ENCODE data around the gene CHST9.

CHST9 gene

GRCh38 chr18:26965206-26965605 is 219.9 kb downstream of the CHST9 start:
- H3K4me1 ChIP-seq (ENCODE audit: control insufficient read depth, insufficient read depth, low read length, poor library complexity, severe bottlenecking), result no peaks in the 10 kb centered on the region
- no peak overlapping the region for H3K27ac ChIP-seq (ENCODE audit: insufficient read depth, low read length, poor library complexity, severe bottlenecking)
- no peak overlapping the region for H3K4me3 ChIP-seq (ENCODE audit: insufficient read depth, low read depth, low read length, poor library complexity, severe bottlenecking)
- H3K27me3 ChIP-seq (replicated peaks; ENCODE audit: control insufficient read depth, insufficient read depth, low read length, poor library complexity, severe bottlenecking), result no peaks in the 10 kb centered on the region
- H3K36me3 ChIP-seq (ENCODE audit: control insufficient read depth, insufficient read depth, low read length), result no peaks in the 10 kb centered on the region
- no peaks in the 10 kb centered on the region for H3K9me3 ChIP-seq (ENCODE audit: control insufficient read depth, low read length)
- no peak for DNase-seq

- no peaks in the 10 kb centered on the region for H3K4me1 ChIP-seq (ENCODE audit: control insufficient read depth, insufficient read depth, low read length, poor library complexity, severe bottlenecking)
- no peak overlapping the region for H3K4me3 ChIP-seq (ENCODE audit: insufficient read depth, low read depth, low read length, poor library complexity, severe bottlenecking)
- no peaks in the 10 kb centered on the region for H3K36me3 ChIP-seq (ENCODE audit: control insufficient read depth, insufficient read depth, low read length)
- no peak for DNase-seq
- no peaks in the 10 kb centered on the region for H3K27me3 ChIP-seq (replicated peaks; ENCODE audit: control insufficient read depth, insufficient read depth, low read length, poor library complexity, severe bottlenecking)
- no peaks in the 10 kb centered on the region for H3K9me3 ChIP-seq (ENCODE audit: control insufficient read depth, low read length)
- H3K27ac ChIP-seq (ENCODE audit: insufficient read depth, low read length, poor library complexity, severe bottlenecking), result no peak overlapping the region
Observed at GRCh38 chr18:26963292-26963691, 221.8 kb downstream of the CHST9 start.

- Histone ChIP-seq H3K27ac (ENCODE audit: insufficient read depth, low read length, poor library complexity, severe bottlenecking) (no peak overlapping the region), H3K4me1 (ENCODE audit: control insufficient read depth, insufficient read depth, low read length, poor library complexity, severe bottlenecking) (no peaks in the 10 kb centered on the region), H3K4me3 (ENCODE audit: insufficient read depth, low read depth, low read length, poor library complexity, severe bottlenecking) (no peak overlapping the region), H3K36me3 (ENCODE audit: control insufficient read depth, insufficient read depth, low read length) (no peaks in the 10 kb centered on the region), H3K27me3 (replicated peaks; ENCODE audit: control insufficient read depth, insufficient read depth, low read length, poor library complexity, severe bottlenecking) (no peaks in the 10 kb centered on the region), H3K9me3 (ENCODE audit: control insufficient read depth, low read length) (no peaks in the 10 kb centered on the region)
- no peak for DNase-seq
Observed at GRCh38 chr18:26961839-26962238, 223.3 kb downstream of the CHST9 start.

GRCh38 chr18:26960911-26961310 is 224.2 kb downstream of the CHST9 start:
- no peaks in the 10 kb centered on the region for H3K4me1 ChIP-seq (ENCODE audit: control insufficient read depth, insufficient read depth, low read length, poor library complexity, severe bottlenecking)
- no peak for DNase-seq
- no peaks in the 10 kb centered on the region for H3K9me3 ChIP-seq (ENCODE audit: control insufficient read depth, low read length)
- no peak overlapping the region for H3K4me3 ChIP-seq (ENCODE audit: insufficient read depth, low read depth, low read length, poor library complexity, severe bottlenecking)
- no peak overlapping the region for H3K27ac ChIP-seq (ENCODE audit: insufficient read depth, low read length, poor library complexity, severe bottlenecking)
- H3K27me3 ChIP-seq (replicated peaks; ENCODE audit: control insufficient read depth, insufficient read depth, low read length, poor library complexity, severe bottlenecking), result no peaks in the 10 kb centered on the region
- no peaks in the 10 kb centered on the region for H3K36me3 ChIP-seq (ENCODE audit: control insufficient read depth, insufficient read depth, low read length)

- DNase-seq, result no peak
Observed at GRCh38 chr18:26956863-26957262, 228.2 kb downstream of the CHST9 start.

GRCh38 chr18:26948703-26949102 is 236.4 kb downstream of the CHST9 start:
- no peak for DNase-seq
- Histone ChIP-seq H3K27ac (ENCODE audit: insufficient read depth, low read length, poor library complexity, severe bottlenecking) (no peak overlapping the region), H3K9me3 (ENCODE audit: control insufficient read depth, low read length) (no peaks in the 10 kb centered on the region), H3K4me1 (ENCODE audit: control insufficient read depth, insufficient read depth, low read length, poor library complexity, severe bottlenecking) (no peaks in the 10 kb centered on the region), H3K4me3 (ENCODE audit: insufficient read depth, low read depth, low read length, poor library complexity, severe bottlenecking) (no peak overlapping the region), H3K27me3 (replicated peaks; ENCODE audit: control insufficient read depth, insufficient read depth, low read length, poor library complexity, severe bottlenecking) (no peaks in the 10 kb centered on the region), H3K36me3 (ENCODE audit: control insufficient read depth, insufficient read depth, low read length) (no peaks in the 10 kb centered on the region)

More at GRCh38 chr18:26956863-26957262, 228.2 kb downstream of the CHST9 start:
- no peak overlapping the region for H3K27ac ChIP-seq (ENCODE audit: insufficient read depth, low read length, poor library complexity, severe bottlenecking)
- no peaks in the 10 kb centered on the region for H3K9me3 ChIP-seq (ENCODE audit: control insufficient read depth, low read length)
- H3K27me3 ChIP-seq (replicated peaks; ENCODE audit: control insufficient read depth, insufficient read depth, low read length, poor library complexity, severe bottlenecking), result no peaks in the 10 kb centered on the region
- no peak overlapping the region for H3K4me3 ChIP-seq (ENCODE audit: insufficient read depth, low read depth, low read length, poor library complexity, severe bottlenecking)
- H3K4me1 ChIP-seq (ENCODE audit: control insufficient read depth, insufficient read depth, low read length, poor library complexity, severe bottlenecking), result no peaks in the 10 kb centered on the region
- H3K36me3 ChIP-seq (ENCODE audit: control insufficient read depth, insufficient read depth, low read length), result no peaks in the 10 kb centered on the region

- Histone ChIP-seq H3K4me3 (ENCODE audit: insufficient read depth, low read depth, low read length, poor library complexity, severe bottlenecking) (no peak overlapping the region), H3K27ac (ENCODE audit: insufficient read depth, low read length, poor library complexity, severe bottlenecking) (no peak overlapping the region), H3K36me3 (ENCODE audit: control insufficient read depth, insufficient read depth, low read length) (no peaks in the 10 kb centered on the region), H3K27me3 (replicated peaks; ENCODE audit: control insufficient read depth, insufficient read depth, low read length, poor library complexity, severe bottlenecking) (no peaks in the 10 kb centered on the region), H3K4me1 (ENCODE audit: control insufficient read depth, insufficient read depth, low read length, poor library complexity, severe bottlenecking) (no peaks in the 10 kb centered on the region), H3K9me3 (ENCODE audit: control insufficient read depth, low read length) (no peaks in the 10 kb centered on the region)
- DNase-seq, result no peak
Observed at GRCh38 chr18:26943906-26944305, 241.2 kb downstream of the CHST9 start.

- no peaks in the 10 kb centered on the region for H3K4me1 ChIP-seq (ENCODE audit: control insufficient read depth, insufficient read depth, low read length, poor library complexity, severe bottlenecking)
- DNase-seq, result no peak
- H3K27me3 ChIP-seq (replicated peaks; ENCODE audit: control insufficient read depth, insufficient read depth, low read length, poor library complexity, severe bottlenecking), result no peaks in the 10 kb centered on the region
- H3K36me3 ChIP-seq (ENCODE audit: control insufficient read depth, insufficient read depth, low read length), result no peaks in the 10 kb centered on the region
- no peaks in the 10 kb centered on the region for H3K9me3 ChIP-seq (ENCODE audit: control insufficient read depth, low read length)
- H3K4me3 ChIP-seq (ENCODE audit: insufficient read depth, low read depth, low read length, poor library complexity, severe bottlenecking), result no peak overlapping the region
- no peak overlapping the region for H3K27ac ChIP-seq (ENCODE audit: insufficient read depth, low read length, poor library complexity, severe bottlenecking)
Observed at GRCh38 chr18:26941584-26941983, 243.5 kb downstream of the CHST9 start.

- H3K4me3 ChIP-seq (ENCODE audit: insufficient read depth, low read depth, low read length, poor library complexity, severe bottlenecking), result no peak overlapping the region
- DNase-seq, result no peak
Observed at GRCh38 chr18:26940744-26941398, 244.2 kb downstream of the CHST9 start.

GRCh38 chr18:26931659-26932058 is 253.4 kb downstream of the CHST9 start:
- Histone ChIP-seq H3K4me1 (ENCODE audit: control insufficient read depth, insufficient read depth, low read length, poor library complexity, severe bottlenecking) (no peaks in the 10 kb centered on the region), H3K27ac (ENCODE audit: insufficient read depth, low read length, poor library complexity, severe bottlenecking) (no peak overlapping the region), H3K36me3 (ENCODE audit: control insufficient read depth, insufficient read depth, low read length) (no peaks in the 10 kb centered on the region), H3K4me3 (ENCODE audit: insufficient read depth, low read depth, low read length, poor library complexity, severe bottlenecking) (no peak overlapping the region), H3K9me3 (ENCODE audit: control insufficient read depth, low read length) (no peaks in the 10 kb centered on the region), H3K27me3 (replicated peaks; ENCODE audit: control insufficient read depth, insufficient read depth, low read length, poor library complexity, severe bottlenecking) (no peaks in the 10 kb centered on the region)
- DNase-seq, result no peak

More at GRCh38 chr18:26940744-26941398, 244.2 kb downstream of the CHST9 start:
- no peak overlapping the region for H3K27ac ChIP-seq (ENCODE audit: insufficient read depth, low read length, poor library complexity, severe bottlenecking)
- no peaks in the 10 kb centered on the region for H3K9me3 ChIP-seq (ENCODE audit: control insufficient read depth, low read length)
- H3K36me3 ChIP-seq (ENCODE audit: control insufficient read depth, insufficient read depth, low read length), result no peaks in the 10 kb centered on the region
- no peaks in the 10 kb centered on the region for H3K27me3 ChIP-seq (replicated peaks; ENCODE audit: control insufficient read depth, insufficient read depth, low read length, poor library complexity, severe bottlenecking)
- H3K4me1 ChIP-seq (ENCODE audit: control insufficient read depth, insufficient read depth, low read length, poor library complexity, severe bottlenecking), result no peaks in the 10 kb centered on the region
